ENCODE measurements around the gene ROBO3.

Gene ROBO3

GRCh38 chr11:124920870-124921609 is 55.8 kb downstream of the ROBO3 start:
- peak; percentile 95 for DNase-seq

GRCh38 chr11:124922831-124923230 is 57.6 kb downstream of the ROBO3 start:
- no peak for DNase-seq

DNA sequence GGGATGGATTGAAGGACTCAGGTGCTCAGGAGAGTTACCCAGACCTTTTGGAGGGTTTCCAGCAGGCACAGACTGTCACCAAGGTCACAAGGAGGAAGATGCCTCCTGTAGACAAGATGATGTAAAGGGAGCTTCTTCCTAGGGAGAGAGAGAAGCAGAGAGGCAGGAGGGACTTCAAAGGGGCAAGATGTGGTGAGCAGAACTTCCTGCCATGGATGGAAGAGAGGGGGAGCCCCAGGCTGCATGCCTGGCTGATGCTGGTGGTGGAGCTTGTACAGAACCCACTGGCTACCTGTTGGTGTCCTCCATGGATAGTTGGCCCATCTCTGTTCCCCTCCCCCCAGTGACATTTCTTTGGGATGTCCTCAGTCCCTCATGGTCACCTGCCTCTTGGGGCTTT is 58.1 kb downstream of the ROBO3 start:
- no peak for DNase-seq

- no peak for DNase-seq
Observed at GRCh38 chr11:124928942-124929665, 63.9 kb downstream of the ROBO3 start.

DNA sequence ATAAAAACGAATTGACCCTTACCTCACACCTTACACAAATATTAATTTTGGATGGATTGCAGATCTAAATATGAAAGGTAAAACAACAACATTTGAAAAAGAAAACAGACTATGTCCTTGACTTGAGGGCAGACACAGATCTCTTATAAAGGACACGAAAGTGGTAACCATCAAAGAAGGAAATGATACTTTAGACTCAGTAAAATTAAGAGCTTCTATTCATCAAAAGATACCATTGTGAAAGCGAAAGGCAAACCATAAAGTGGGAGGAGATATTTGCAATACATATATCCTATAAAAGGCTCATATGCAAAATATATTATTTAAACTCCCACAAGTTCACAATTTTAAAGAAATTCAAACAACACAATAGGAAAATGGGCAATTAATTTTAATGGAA is 65.6 kb downstream of the ROBO3 start:
- no peak for DNase-seq
